ENCODE data around the gene PIP4K2A.

DNA sequence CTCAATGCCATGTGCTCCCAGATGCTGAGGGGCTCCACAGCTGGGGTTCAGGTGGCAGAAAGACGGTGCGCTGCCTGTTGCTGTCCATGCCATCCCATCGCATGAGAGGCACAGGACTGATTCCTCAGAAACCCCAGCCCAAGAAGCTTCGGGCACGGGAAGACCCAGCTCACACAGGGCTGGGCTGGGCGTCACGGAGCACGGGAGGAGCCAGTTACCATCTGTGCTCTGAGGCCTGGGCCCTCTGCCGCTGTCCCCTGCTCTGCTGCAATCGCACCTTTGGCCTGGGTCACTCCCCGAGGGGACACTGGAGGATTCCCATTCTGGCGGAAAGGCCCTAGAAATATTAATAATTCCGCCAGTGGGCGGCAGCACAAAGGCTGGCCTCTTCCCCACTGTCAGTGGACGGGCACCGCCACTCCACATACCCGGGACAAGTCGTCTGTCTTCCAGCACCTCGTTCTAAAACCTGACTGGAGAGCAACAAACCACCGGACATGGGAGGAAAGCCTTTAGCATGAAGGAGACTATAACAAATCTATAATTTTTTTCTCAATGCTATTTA lies 92.1 kb downstream of the PIP4K2A start:
- TF ChIP-seq CTCF (IDR thresholded peaks at IDR 0.05), result no peak
- no peak for TF ChIP-seq POLR2A (IDR thresholded peaks at IDR 0.05)
